HFFc6 (cell line): ENCODE results near the gene FKBP1A. TPM values are rescaled to one million over a fixed set of nuclear protein-coding genes. Genes with fewer than 3 reads are reported as not detected.

Experiments used
- DNase-seq: peaks from one replicate; pipeline ENCODE4 v3.0.0-alpha.2; 2018
- H3K27ac Mint-ChIP-seq: 2 replicates; pipeline ENCODE4 v1.8.0; 2020; ENCODE audit warnings: mild to moderate bottlenecking, mixed read lengths
- H3K27me3 Mint-ChIP-seq: 2 replicates; pipeline ENCODE4 v1.8.0; 2021; ENCODE audit warnings: mild to moderate bottlenecking, moderate library complexity, mixed read lengths; ENCODE audit not compliant: insufficient read depth
- H3K36me3 Mint-ChIP-seq: 2 replicates; pipeline ENCODE4 v1.8.0; 2021; ENCODE audit warnings: low read depth, mixed read lengths
- H3K4me1 Mint-ChIP-seq: 2 replicates; pipeline ENCODE4 v1.8.0; 2020; ENCODE audit warnings: low read depth, mixed read lengths
- H3K4me3 Mint-ChIP-seq: 2 replicates; pipeline ENCODE4 v1.8.0; 2020; ENCODE audit warnings: mild to moderate bottlenecking, moderate library complexity, mixed read lengths
- H3K9me3 Mint-ChIP-seq: 2 replicates; pipeline ENCODE4 v1.8.0; 2020; ENCODE audit warnings: mild to moderate bottlenecking, mixed read lengths
- total RNA-seq, 6 experiments: library from RNA; stranded (reverse); fragmentation: NEBNext Ultra II Directional; extraction: Animal tissue kit (Norgen Biotek cat#: 25700); gene quantifications; 2 replicates in 1 of 6; 3 replicates in 5 of 6; pipeline ENCODE4 v1.2.3, GENCODE V29; 2021
- TF ChIP-seq, protein P1 (sequence below): fragments of 200-600 bp; sonication (generic); IDR thresholded peaks from 2 replicates; pipeline ENCODE4 v1.5.0; 2021; ENCODE audit warnings: antibody characterized with exemption, mild to moderate bottlenecking

Gene FKBP1A
- total RNA-seq, 6 experiments from 2014 or later: 437 to 543 (median 491) TPM

DNA sequence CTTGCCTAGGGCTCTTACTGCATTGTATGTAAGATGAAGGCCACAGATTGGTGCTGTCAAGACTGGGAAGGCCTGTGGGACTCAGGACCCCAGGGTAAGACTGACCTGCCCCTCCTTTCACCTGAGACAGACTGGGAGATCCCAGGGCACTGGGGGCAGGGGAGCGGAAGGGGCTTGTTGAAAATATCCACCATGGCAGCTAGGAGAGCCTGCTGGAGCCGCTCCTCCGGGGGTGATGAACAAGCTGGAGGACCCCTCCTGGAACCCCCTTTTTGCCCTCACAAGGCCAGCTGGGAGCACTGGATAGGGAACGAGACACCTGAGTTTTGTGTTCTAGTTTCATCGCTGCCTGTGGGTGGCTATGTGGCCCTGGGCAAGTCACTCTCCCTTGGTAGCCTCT, 54.8 kb downstream of the FKBP1A start:
- H3K27me3 Mint-ChIP-seq: peaks cover 2% of the 10 kb centered on the region; the same call in 1 of the 2 replicates
- TF ChIP-seq, protein P1, sequence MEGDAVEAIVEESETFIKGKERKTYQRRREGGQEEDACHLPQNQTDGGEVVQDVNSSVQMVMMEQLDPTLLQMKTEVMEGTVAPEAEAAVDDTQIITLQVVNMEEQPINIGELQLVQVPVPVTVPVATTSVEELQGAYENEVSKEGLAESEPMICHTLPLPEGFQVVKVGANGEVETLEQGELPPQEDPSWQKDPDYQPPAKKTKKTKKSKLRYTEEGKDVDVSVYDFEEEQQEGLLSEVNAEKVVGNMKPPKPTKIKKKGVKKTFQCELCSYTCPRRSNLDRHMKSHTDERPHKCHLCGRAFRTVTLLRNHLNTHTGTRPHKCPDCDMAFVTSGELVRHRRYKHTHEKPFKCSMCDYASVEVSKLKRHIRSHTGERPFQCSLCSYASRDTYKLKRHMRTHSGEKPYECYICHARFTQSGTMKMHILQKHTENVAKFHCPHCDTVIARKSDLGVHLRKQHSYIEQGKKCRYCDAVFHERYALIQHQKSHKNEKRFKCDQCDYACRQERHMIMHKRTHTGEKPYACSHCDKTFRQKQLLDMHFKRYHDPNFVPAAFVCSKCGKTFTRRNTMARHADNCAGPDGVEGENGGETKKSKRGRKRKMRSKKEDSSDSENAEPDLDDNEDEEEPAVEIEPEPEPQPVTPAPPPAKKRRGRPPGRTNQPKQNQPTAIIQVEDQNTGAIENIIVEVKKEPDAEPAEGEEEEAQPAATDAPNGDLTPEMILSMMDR: no peak
- H3K27ac Mint-ChIP-seq: no peak overlapping the region
- peaks cover 51% of the 10 kb centered on the region for H3K4me1 Mint-ChIP-seq
- peaks cover 8% of the 10 kb centered on the region for H3K36me3 Mint-ChIP-seq
- DNase-seq: no peak
- no peak overlapping the region for H3K4me3 Mint-ChIP-seq
- H3K9me3 Mint-ChIP-seq: no peaks in the 10 kb centered on the region

DNA sequence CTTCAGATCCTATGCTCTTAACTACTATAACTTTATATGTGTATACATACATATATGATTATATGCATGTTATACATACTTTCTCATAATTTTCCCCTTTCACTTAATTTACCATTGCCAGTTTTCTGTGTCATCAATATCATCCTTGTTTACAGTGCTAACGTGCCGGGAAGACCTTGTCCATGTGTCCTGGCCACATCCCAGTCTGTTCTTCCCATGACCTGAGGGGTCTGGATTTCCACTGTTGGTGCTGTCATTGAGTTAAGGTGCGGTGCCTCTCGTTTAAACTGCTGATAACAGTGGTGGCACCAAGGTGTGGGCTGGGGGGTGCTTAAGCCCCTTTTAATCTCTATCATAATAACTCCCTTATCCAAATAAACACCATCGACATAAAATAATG, 55.4 kb downstream of the FKBP1A start:
- peaks cover 14% of the 10 kb centered on the region for H3K36me3 Mint-ChIP-seq
- peaks cover 49% of the 10 kb centered on the region for H3K4me1 Mint-ChIP-seq
- TF ChIP-seq, protein P1: no peak
- no peak overlapping the region for H3K27ac Mint-ChIP-seq
- DNase-seq: no peak
- no peaks in the 10 kb centered on the region for H3K9me3 Mint-ChIP-seq
- H3K4me3 Mint-ChIP-seq: no peak overlapping the region
- peaks cover 2% of the 10 kb centered on the region; the same call in 1 of the 2 replicates for H3K27me3 Mint-ChIP-seq

GRCh38 chr20:1336699-1337367, 56.0 kb downstream of the FKBP1A start:
- Mint-ChIP-seq H3K9me3 (no peaks in the 10 kb centered on the region), H3K36me3 (peaks cover 15% of the 10 kb centered on the region), H3K4me1 (peaks cover 44% of the 10 kb centered on the region), H3K4me3 (0 out of 2 replicates have a peak overlapping the region, but pooled peaks have one; percentile 9), H3K27me3 (peaks cover 2% of the 10 kb centered on the region; the same call in 1 of the 2 replicates), H3K27ac (peak overlapping the region; percentile 68)
- TF ChIP-seq, protein P1: no peak
- DNase-seq: no peak

DNA sequence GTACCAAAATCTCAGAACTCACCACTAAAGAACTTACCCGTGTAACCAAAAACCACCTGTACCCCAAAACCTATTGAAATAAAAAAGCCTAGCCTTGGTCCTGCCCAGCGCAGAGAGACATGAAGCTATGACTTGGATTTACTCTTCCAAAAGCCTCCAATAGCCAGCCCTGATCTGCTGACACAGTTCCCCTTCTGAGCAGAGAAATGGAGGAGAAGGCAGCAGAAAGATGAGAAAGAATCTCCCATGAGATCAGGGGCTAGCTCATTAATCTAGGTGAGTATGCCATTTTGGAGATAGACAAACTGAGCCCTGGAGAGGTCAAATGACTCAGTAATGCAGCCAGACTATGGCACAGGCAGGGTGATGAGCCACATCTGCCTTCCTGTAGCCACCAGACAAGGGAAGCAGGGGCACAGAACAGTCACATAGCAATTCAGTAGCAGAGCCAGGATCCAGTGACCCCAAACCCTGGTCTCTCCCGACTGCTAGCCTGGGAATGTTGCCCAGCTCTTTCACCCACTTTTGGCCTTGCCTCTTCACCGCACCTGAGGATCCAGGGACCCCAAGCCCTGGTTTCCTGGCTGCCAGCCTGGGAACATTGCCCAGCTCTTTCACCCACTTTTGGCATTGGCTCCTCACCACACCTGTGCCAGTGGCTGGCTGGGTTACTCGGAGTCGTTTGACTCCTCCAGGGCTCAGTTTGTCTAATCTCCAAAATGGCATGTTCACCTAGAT, 56.7 kb downstream of the FKBP1A start:
- Mint-ChIP-seq H3K27ac (peak overlapping the region; percentile 68; the same call in 1 of the 2 replicates), H3K36me3 (peaks cover 15% of the 10 kb centered on the region), H3K27me3 (peaks cover 2% of the 10 kb centered on the region; the same call in 1 of the 2 replicates), H3K4me1 (peaks cover 40% of the 10 kb centered on the region), H3K9me3 (no peaks in the 10 kb centered on the region), H3K4me3 (no peak overlapping the region)
- TF ChIP-seq, protein P1: no peak
- no peak for DNase-seq

DNA sequence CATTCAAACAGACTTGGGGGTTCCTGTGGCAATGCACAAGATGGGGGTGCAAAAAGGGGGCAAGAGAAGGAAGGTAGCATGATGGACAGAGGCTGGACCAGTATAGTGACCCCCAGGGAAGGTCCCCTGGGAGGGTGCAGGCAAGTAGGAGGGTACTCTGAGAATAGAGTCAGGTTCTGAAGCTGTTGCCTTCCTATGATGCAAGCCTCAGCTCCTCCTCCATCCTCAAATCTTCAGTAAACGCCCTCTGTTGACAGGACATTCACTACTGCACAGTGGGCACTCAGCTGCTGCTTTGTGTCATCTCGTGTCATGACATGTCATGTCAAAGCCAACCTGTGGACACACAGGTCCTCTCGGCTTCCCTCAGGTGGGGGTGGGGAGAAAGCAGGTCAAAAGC, 58.1 kb downstream of the FKBP1A start:
- peaks cover 2% of the 10 kb centered on the region; the same call in 1 of the 2 replicates for H3K27me3 Mint-ChIP-seq
- H3K4me3 Mint-ChIP-seq: no peak overlapping the region
- peaks cover 15% of the 10 kb centered on the region for H3K36me3 Mint-ChIP-seq
- DNase-seq: no peak
- no peak overlapping the region for H3K27ac Mint-ChIP-seq
- TF ChIP-seq, protein P1: no peak
- H3K4me1 Mint-ChIP-seq: peaks cover 37% of the 10 kb centered on the region
- H3K9me3 Mint-ChIP-seq: no peaks in the 10 kb centered on the region
